Right lobe of liver (tissue), 4 donors: ENCODE results near the gene AFMID.
"Not testable (repeated sequence)": the region's sequence is repeated elsewhere in the genome, so short reads cannot be mapped to it uniquely, and the experiment has no call there.

ENCODE experiments used
- CTCF ChIP-seq, 4 donors: fragments of 200-600 bp in 3 of 4; fragments of 450-650 bp in 1 of 4; IDR thresholded peaks; one replicate each; pipeline versions ENCODE4 v1.5.1 to v1.8.0; 2016 to 2022; ENCODE audit warnings: antibody characterized with exemption in 4 of 4, mild to moderate bottlenecking in 2 of 4
- POLR2A ChIP-seq: fragments of 450-650 bp; IDR thresholded peaks from one replicate; pipeline ENCODE4 v1.6.1; 2017; ENCODE audit warnings: antibody characterized with exemption, mild to moderate bottlenecking
- donor health status: DM: no; HTN: no; CAD: no.
- donor health status: DM: no; HTN: no; CAD: no.
- donor health status: DM: no; HTN: yes; CAD: no.

GRCh38 chr17:78253636-78253945, 66.4 kb downstream of the AFMID start:
- not testable (repeated sequence) for TF ChIP-seq CTCF (IDR thresholded peaks at IDR 0.05); POLR2A
